GM10847 (cell line): Measurements from ENCODE around the gene MAGI2.

Source experiments
- POLR2A ChIP-seq: IDR thresholded peaks from 2 replicates; pipeline ENCODE4 v1.6.1; 2011; ENCODE audit not compliant: insufficient read length; ENCODE audit errors: extremely low read depth

The MAGI2 gene

GRCh38 chr7:78073609-78074382, 1379.7 kb downstream of the MAGI2 start:
- no peak for TF ChIP-seq POLR2A

GRCh38 chr7:78072201-78072590, 1381.3 kb downstream of the MAGI2 start:
- no peak for TF ChIP-seq POLR2A

GRCh38 chr7:78071491-78072200, 1381.8 kb downstream of the MAGI2 start:
- TF ChIP-seq POLR2A, result no peak

GRCh38 chr7:78066599-78066998, 1386.9 kb downstream of the MAGI2 start:
- no peak for TF ChIP-seq POLR2A

GRCh38 chr7:78063758-78064157, 1389.7 kb downstream of the MAGI2 start:
- TF ChIP-seq POLR2A, result no peak

- TF ChIP-seq POLR2A, result no peak
Observed at GRCh38 chr7:78062214-78062613, 1391.3 kb downstream of the MAGI2 start.

GRCh38 chr7:78057571-78057970, 1395.9 kb downstream of the MAGI2 start:
- no peak for TF ChIP-seq POLR2A

GRCh38 chr7:78055599-78055998, 1397.9 kb downstream of the MAGI2 start:
- TF ChIP-seq POLR2A, result no peak

- TF ChIP-seq POLR2A, result no peak
Observed at GRCh38 chr7:78055001-78055573, 1398.4 kb downstream of the MAGI2 start.

- TF ChIP-seq POLR2A, result no peak
Observed at GRCh38 chr7:78052112-78052511, 1401.4 kb downstream of the MAGI2 start.

GRCh38 chr7:78047800-78048199, 1405.7 kb downstream of the MAGI2 start:
- TF ChIP-seq POLR2A, result no peak

- no peak for TF ChIP-seq POLR2A
Observed at GRCh38 chr7:78043159-78043558, 1410.3 kb downstream of the MAGI2 start.

- no peak for TF ChIP-seq POLR2A
Observed at GRCh38 chr7:78041423-78041822, 1412.0 kb downstream of the MAGI2 start.

- no peak for TF ChIP-seq POLR2A
Observed at GRCh38 chr7:78039790-78040776, 1413.4 kb downstream of the MAGI2 start.

- TF ChIP-seq POLR2A, result no peak
Observed at GRCh38 chr7:78038465-78039080, 1414.9 kb downstream of the MAGI2 start.
